Mesodermal cell (in vitro differentiated cells): Measurements from ENCODE around the gene VEPH1.

ENCODE experiments used
- H3K27ac ChIP-seq: 2 replicates; pipeline ENCODE4 v1.7.0; 2013; ENCODE audit warnings: mild to moderate bottlenecking, low read depth, low read length, moderate library complexity; ENCODE audit not compliant: severe bottlenecking
- H3K36me3 ChIP-seq: 2 replicates; pipeline ENCODE4 v1.7.1; 2013; ENCODE audit warnings: mild to moderate bottlenecking, low read length, moderate library complexity; ENCODE audit not compliant: control insufficient read depth, insufficient read depth
- H3K4me1 ChIP-seq: one replicate; pipeline ENCODE4 v1.7.1; 2013; ENCODE audit warnings: mild to moderate bottlenecking, low read length; ENCODE audit not compliant: insufficient read depth, control insufficient read depth, poor library complexity, severe bottlenecking
- H3K4me3 ChIP-seq: 2 replicates; pipeline ENCODE4 v1.7.0; 2013; ENCODE audit warnings: low read length, control low read depth, mild to moderate bottlenecking; ENCODE audit not compliant: insufficient read depth, poor library complexity, severe bottlenecking; ENCODE audit errors: extremely low read depth
- H3K9me3 ChIP-seq: 2 replicates; pipeline ENCODE4 v1.7.1; 2013; ENCODE audit warnings: mild to moderate bottlenecking, low read length, moderate library complexity; ENCODE audit not compliant: control insufficient read depth
- WGBS, 2 experiments: methylation state at CpG; one replicate each; pipeline ENCODE4 v1.1.5; 2013; ENCODE audit warnings: missing lambda C conversion rate in 2 of 2; ENCODE audit not compliant: insufficient coverage in 2 of 2; 5-methylcytosine and 5-hydroxymethylcytosine counted together

The VEPH1 gene

DNA sequence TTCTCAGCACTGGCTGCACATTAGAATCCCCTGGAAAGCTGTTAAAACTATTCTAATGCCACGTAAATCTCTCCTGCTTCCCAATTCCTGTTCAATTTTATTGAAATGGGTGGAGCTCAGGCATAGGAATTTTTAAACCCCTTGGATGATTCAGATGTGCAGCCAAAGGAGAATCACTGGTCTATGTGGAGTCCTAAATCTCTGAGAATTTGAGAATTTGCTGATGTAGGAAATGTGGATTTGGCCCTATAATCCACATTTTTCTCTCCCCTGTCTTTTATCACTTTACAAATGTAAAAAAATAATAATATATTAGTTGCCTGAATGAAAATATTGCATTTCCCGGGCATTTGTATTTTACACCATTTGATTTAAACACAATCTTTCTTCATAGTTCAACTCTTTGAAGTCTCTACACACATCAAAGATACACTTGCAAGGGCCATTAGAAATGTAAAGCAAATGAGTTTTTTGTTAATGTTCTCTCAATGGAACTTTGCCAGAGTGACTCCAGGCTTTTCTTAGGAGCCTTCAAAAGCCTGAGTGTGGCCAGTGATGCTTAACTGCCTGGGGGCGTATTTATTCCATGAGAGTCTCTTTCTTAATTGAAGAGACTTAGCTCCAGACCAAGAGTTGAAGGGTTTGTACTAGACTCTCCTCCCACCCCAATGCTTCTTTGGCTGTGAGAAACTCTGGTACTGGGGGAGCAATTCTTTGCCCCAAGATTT lies 115.3 kb downstream of the VEPH1 start:
- H3K4me1 ChIP-seq: no peaks in the 10 kb centered on the region
- 0% methylated on average over 1 of the region's 3 CpGs for WGBS, 2 experiments

DNA sequence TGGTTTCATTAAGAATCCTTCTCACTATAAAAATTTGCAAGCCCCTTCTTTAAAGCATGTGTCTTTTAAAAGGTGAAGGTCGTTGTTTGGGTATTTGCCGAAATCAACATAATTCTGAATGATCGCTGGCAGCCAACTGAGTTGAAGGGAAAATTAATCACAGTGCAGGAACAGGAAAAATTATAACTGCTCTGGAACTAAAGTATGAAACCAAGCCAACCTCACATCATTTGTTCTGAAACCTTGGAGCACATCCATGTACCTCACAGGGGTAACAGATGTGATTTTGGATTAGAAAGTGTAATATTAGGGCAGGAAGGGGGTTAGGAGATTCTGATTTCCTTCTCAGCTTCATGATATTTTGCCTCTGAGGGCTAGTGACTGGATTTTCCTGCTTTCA lies 118.7 kb downstream of the VEPH1 start:
- Histone ChIP-seq H3K4me1 (no peaks in the 10 kb centered on the region), H3K4me3 (no peak overlapping the region), H3K9me3 (no peaks in the 10 kb centered on the region), H3K27ac (no peak overlapping the region), H3K36me3 (no peaks in the 10 kb centered on the region)
- 80 to 90% methylated on average over 2 to 3 of the region's 3 CpGs for WGBS, 2 experiments

More for the DNA sequence above, 115.3 kb downstream of the VEPH1 start:
- no peak overlapping the region for H3K4me3 ChIP-seq
- no peak overlapping the region for H3K27ac ChIP-seq
- H3K9me3 ChIP-seq: no peaks in the 10 kb centered on the region
- no peaks in the 10 kb centered on the region for H3K36me3 ChIP-seq

DNA sequence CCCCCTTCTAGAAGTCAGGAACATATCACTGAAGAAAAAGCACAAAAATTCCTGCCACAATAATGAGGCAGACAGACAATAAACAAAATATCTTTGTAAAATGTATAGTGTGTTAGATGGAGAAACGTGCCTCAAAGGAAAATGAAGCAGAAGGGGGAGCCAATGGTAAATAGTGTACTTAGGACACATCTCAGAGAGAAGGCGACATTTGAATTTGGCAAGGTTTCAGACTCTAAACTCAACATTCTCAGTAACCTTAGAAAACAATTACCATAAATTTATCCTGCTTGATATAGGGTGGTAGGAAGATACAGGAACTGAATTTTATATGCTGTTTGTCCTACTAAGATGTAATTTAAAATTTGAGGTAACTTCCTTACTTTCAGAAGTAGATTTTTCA lies 119.2 kb downstream of the VEPH1 start:
- 60% methylated on average over 1 of the region's 2 CpGs; no CpG with 5 or more reads in 1 of the 2 experiments for WGBS, 2 experiments
- Histone ChIP-seq H3K9me3 (no peaks in the 10 kb centered on the region), H3K4me1 (no peaks in the 10 kb centered on the region), H3K36me3 (no peaks in the 10 kb centered on the region), H3K27ac (no peak overlapping the region), H3K4me3 (no peak overlapping the region)

DNA sequence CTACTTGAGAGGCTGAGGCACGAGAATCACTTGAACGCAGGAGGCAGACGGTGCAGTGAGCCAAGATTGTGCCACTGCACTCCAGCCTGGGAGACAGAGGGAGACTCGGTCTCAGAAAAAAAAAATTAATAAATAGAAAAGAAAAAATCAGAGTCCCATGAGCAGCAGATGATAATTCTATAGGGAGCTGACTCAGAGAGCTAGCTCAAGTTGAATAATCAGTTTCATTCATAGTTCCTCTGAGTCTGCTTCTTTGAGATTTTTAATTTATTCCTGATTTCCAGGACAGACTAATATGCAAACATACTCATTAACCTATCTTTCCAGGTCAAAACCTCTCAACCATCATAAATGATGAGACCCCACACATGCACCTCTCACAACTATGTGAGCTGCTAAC lies 121.6 kb downstream of the VEPH1 start:
- Histone ChIP-seq H3K9me3 (no peaks in the 10 kb centered on the region), H3K27ac (no peak overlapping the region), H3K4me3 (no peak overlapping the region), H3K4me1 (no peaks in the 10 kb centered on the region), H3K36me3 (no peaks in the 10 kb centered on the region)
- 89 to 95% methylated on average over 3 to 4 of the region's 4 CpGs for WGBS, 2 experiments

DNA sequence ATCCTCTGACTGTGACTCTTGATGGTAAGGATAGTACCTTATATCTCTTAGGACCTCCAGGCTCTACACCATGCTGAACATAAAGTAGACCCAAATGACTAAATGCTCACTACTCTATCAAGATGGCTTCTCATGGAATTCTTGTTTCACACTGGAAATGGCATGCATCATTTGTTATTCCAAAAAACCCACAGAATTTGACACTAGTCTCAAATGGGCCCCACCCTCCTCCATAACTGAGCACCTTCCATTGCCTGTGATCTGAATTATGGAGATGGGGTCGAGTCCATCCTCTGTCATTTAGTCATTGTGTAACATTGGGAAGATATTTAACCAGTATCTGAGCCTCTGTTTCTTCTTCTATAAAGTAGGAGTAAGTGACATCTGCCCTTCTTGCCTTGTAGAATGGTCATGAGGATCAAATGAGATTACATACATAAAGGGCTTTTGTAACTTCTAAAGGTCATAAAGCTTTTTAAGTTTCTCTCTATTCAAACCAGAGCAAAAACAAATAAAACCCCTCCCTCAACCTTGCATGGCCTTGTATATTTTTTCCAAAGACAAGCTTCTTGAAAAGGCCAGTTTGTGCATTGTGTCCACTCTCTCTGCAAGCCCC lies 123.6 kb downstream of the VEPH1 start:
- no peaks in the 10 kb centered on the region for H3K4me1 ChIP-seq
- H3K27ac ChIP-seq: no peak overlapping the region
- no peak overlapping the region for H3K4me3 ChIP-seq
- WGBS, 2 experiments: no CpG with 5 or more reads among the region's 1 CpG
- H3K9me3 ChIP-seq: no peaks in the 10 kb centered on the region
- no peaks in the 10 kb centered on the region for H3K36me3 ChIP-seq

DNA sequence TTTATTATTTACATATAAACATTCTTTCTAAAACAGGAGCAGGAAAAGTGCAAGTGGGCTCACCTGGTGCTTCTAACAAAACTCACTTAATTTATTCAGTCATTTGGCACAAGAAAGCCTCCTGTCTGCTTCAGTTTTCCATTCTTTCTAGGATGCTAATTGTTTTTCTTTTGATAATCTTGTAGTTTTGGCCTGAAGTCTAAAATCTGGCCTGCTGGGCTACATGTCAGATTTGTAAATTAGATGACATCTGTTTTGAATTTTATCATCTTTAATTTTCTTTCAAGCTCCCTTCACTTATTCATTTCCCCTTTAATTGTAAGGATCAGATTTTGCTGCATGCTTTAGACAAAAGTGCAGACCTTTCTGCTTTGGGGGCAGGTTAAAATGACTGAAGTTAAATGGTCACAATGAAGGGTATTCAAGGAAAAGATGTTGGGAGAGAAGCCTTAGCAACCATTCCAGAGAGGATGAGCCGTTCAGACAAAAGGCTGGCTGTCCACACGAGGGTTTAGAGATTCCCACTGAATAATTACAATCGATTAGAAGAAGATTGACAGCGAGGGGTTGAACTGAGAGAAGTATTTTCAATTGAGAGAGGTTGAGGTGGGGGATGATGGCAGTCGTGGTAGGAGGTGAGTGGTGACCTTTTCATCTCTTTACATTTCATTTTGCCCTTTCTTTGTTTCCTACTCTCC lies 126.5 kb downstream of the VEPH1 start:
- H3K4me1 ChIP-seq: no peaks in the 10 kb centered on the region
- 72 to 90% methylated on average over 2 to 4 of the region's 5 CpGs for WGBS, 2 experiments
- no peaks in the 10 kb centered on the region for H3K9me3 ChIP-seq
- H3K27ac ChIP-seq: no peak overlapping the region
- no peak overlapping the region for H3K4me3 ChIP-seq
- no peaks in the 10 kb centered on the region for H3K36me3 ChIP-seq

DNA sequence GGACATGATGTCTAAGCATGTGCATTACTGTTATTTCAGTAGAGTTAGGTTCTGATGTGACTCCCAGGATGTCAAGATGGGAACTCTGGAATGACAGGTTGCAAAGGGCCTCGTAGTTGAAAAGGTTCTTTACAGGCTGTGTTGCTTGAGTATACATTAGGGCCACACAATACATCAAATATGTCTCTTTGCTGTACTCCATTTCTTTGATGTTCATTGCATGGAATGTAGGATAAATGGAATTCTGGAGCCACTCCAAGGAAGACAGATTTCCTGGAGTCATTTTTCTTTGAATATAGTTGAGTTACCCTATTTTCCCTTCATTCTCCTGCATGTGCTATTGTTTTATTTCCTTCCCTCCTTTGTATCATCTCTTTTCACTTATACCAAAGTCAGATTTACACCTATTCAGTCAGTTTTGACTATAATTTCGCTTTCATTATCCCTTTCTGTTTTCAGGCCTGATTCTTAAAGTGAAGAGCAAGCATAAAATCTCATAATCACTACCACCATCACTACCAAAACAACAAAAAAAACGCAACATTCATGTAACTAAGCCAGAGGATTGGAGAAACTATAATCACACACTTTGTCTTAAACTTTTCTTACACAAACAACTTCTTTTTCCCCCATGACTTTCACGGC lies 127.8 kb downstream of the VEPH1 start:
- 73 to 76% methylated on average over 3 of the region's 4 CpGs for WGBS, 2 experiments
- no peak overlapping the region for H3K27ac ChIP-seq
- H3K9me3 ChIP-seq: no peaks in the 10 kb centered on the region
- H3K4me1 ChIP-seq: no peaks in the 10 kb centered on the region
- no peak overlapping the region for H3K4me3 ChIP-seq
- H3K36me3 ChIP-seq: no peaks in the 10 kb centered on the region

DNA sequence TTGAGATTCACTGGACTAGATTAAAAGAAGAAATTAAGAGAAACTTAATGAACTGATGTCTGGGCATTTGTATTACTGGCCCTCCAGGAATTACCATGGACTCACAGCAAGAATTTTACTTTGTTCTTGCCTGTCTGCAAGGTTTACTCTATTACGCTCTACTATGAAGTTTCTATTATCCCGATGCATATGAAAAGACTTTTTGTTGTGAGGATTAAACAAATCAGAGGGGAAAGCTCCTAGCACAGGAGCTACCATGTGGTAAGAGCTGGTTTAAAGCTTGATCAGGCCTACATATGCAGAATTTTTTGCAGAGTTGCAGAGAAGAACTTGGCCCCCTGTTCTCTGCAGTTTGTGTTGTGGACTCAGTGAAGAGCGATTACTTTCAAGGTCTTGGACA lies 128.3 kb downstream of the VEPH1 start:
- 93% methylated on average over 2 of the region's 3 CpGs for WGBS, 2 experiments
- H3K27ac ChIP-seq: no peak overlapping the region

DNA sequence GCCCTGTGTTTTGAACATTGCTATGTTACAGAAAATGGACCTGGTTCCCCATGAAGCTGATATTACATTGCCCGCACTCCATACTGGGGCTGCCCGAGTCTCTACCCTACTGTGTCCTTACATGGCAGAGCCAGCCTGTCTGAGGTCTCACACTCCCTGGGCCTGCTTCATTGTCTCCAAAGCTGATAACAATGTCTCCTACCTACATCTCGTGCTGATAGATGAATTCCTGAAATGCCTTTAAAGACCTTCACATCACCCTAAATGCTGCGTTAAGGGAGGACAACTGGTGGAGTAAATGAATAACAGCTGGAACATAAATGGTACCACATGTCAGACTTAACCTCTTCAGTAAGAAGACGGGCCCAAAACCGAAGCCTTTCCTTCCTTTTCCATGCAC lies 129.4 kb downstream of the VEPH1 start:
- Histone ChIP-seq H3K4me1 (no peaks in the 10 kb centered on the region), H3K9me3 (no peaks in the 10 kb centered on the region), H3K27ac (no peak overlapping the region), H3K4me3 (no peak overlapping the region), H3K36me3 (no peaks in the 10 kb centered on the region)
- 92 to 94% methylated on average over 4 of the region's 6 CpGs for WGBS, 2 experiments

More for the DNA sequence above, 128.3 kb downstream of the VEPH1 start:
- no peaks in the 10 kb centered on the region for H3K4me1 ChIP-seq
- no peaks in the 10 kb centered on the region for H3K36me3 ChIP-seq
- no peak overlapping the region for H3K4me3 ChIP-seq
- H3K9me3 ChIP-seq: no peaks in the 10 kb centered on the region

DNA sequence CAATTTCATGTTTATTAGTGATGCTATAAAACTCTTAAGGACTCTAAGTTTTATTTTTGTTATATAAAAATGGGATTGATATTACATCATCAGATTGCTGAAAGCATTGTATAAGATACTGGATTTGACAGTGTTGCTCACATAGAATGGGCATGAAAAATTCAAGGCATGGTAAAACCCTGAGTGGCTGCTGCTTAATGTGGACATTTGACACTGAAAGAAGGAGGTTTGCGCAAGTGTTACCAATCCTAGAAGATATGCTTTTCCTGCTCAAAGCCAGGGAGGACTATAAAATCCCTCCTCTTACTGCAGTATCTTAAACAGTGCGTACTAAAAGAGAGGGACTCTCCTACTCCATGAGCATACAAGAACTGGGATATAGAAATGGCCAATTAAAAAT lies 132.3 kb downstream of the VEPH1 start:
- H3K4me1 ChIP-seq: no peaks in the 10 kb centered on the region
- H3K27ac ChIP-seq: no peak overlapping the region
- no peaks in the 10 kb centered on the region for H3K9me3 ChIP-seq
- no peaks in the 10 kb centered on the region for H3K36me3 ChIP-seq
- H3K4me3 ChIP-seq: no peak overlapping the region
- WGBS, 2 experiments: 100% methylated on average over 1 of the region's 2 CpGs; no CpG with 5 or more reads in 1 of the 2 experiments
